ENCODE results near the gene MRPS25. TPM values are rescaled to one million over a fixed set of nuclear protein-coding genes. Genes with fewer than 3 reads are reported as not detected.

The MRPS25 gene
- total RNA-seq, 6 donors from 2014 or later: 39.8 to 149 (median 56.9) TPM

- Histone ChIP-seq H3K27ac (no peak overlapping the region), H3K27me3 (no peaks in the 10 kb centered on the region), H3K4me3 (no peak overlapping the region), H3K4me1 (peaks cover 2 to 11% (median 6%) of the 10 kb centered on the region in 4 donors), H3K36me3 (peaks cover 37 to 100% (median 59%) of the 10 kb centered on the region in 4 donors), H3K9me3 (no peaks in the 10 kb centered on the region)
- DNase-seq (no peak), ATAC-seq (ENCODE audit: low FRiP score in 2 of 2) (no peak)
- WGBS, 2 donors: 48 to 60% methylated on average over 7 of the region's 7 CpGs
- TF ChIP-seq POLR2A (IDR thresholded peaks at IDR 0.05): no peak
- TF ChIP-seq POLR2AphosphoS5 (IDR thresholded peaks at IDR 0.05): no peak
- TF ChIP-seq CTCF (IDR thresholded peaks at IDR 0.05): no peak
- TF ChIP-seq EP300 (IDR thresholded peaks at IDR 0.05): no peak
Observed at GRCh38 chr3:15044326-15044725, 20.8 kb downstream of the MRPS25 start.

- TF ChIP-seq POLR2A (IDR thresholded peaks at IDR 0.05) (no peak), EP300 (IDR thresholded peaks at IDR 0.05) (no peak), POLR2AphosphoS5 (IDR thresholded peaks at IDR 0.05) (no peak), CTCF (IDR thresholded peaks at IDR 0.05) (no peak)
- H3K36me3 ChIP-seq: peaks cover 34 to 100% (median 58%) of the 10 kb centered on the region in 4 donors
- peaks cover 2 to 11% (median 6%) of the 10 kb centered on the region in 4 donors for H3K4me1 ChIP-seq
- no peak for DNase-seq
- H3K4me3 ChIP-seq: no peak overlapping the region
- no peaks in the 10 kb centered on the region for H3K9me3 ChIP-seq
- peak overlapping the region in 1 of 4 donors; percentile 1 for H3K27ac ChIP-seq
- ATAC-seq (ENCODE audit: low FRiP score in 2 of 2): no peak
- H3K27me3 ChIP-seq: no peaks in the 10 kb centered on the region
- WGBS, 2 donors: 83 to 85% methylated on average over 9 to 11 of the region's 11 CpGs
Observed at GRCh38 chr3:15043408-15044171, 21.5 kb downstream of the MRPS25 start.

GRCh38 chr3:15042936-15043335 is 22.2 kb downstream of the MRPS25 start:
- TF ChIP-seq CTCF (IDR thresholded peaks at IDR 0.05) (no peak), POLR2A (IDR thresholded peaks at IDR 0.05) (no peak)
- Histone ChIP-seq H3K4me3 (no peak overlapping the region), H3K9me3 (no peaks in the 10 kb centered on the region), H3K36me3 (peaks cover 34 to 100% (median 61%) of the 10 kb centered on the region in 4 donors), H3K27ac (no peak overlapping the region), H3K27me3 (no peaks in the 10 kb centered on the region), H3K4me1 (peaks cover 2 to 11% (median 6%) of the 10 kb centered on the region in 4 donors)
- DNase-seq (no peak), ATAC-seq (ENCODE audit: low FRiP score in 2 of 2) (no peak)
- WGBS, 2 donors: 60 to 69% methylated on average over 3 of the region's 3 CpGs

GRCh38 chr3:15041950-15042349 is 23.2 kb downstream of the MRPS25 start:
- WGBS, 2 donors: 72 to 82% methylated on average over 3 of the region's 3 CpGs
- TF ChIP-seq POLR2A (IDR thresholded peaks at IDR 0.05): no peak
- no peak for TF ChIP-seq POLR2AphosphoS5 (IDR thresholded peaks at IDR 0.05)
- no peak for TF ChIP-seq EP300 (IDR thresholded peaks at IDR 0.05)
- TF ChIP-seq CTCF (IDR thresholded peaks at IDR 0.05): no peak

More at GRCh38 chr3:15041950-15042349, 23.2 kb downstream of the MRPS25 start:
- Histone ChIP-seq H3K27me3 (no peaks in the 10 kb centered on the region), H3K36me3 (peaks cover 34 to 100% (median 62%) of the 10 kb centered on the region in 4 donors), H3K4me1 (peaks cover 2 to 11% (median 6%) of the 10 kb centered on the region in 4 donors), H3K9me3 (no peaks in the 10 kb centered on the region), H3K27ac (no peak overlapping the region), H3K4me3 (no peak overlapping the region)
- peak in 1 of 2 donors; percentile 73 for DNase-seq
- no peak for ATAC-seq (ENCODE audit: low FRiP score in 2 of 2)
